ENCODE results near the gene CNTN5.
"Not testable (repeated sequence)": the region's sequence is repeated elsewhere in the genome, so short reads cannot be mapped to it uniquely, and the experiment has no call there.

CNTN5 gene

DNA sequence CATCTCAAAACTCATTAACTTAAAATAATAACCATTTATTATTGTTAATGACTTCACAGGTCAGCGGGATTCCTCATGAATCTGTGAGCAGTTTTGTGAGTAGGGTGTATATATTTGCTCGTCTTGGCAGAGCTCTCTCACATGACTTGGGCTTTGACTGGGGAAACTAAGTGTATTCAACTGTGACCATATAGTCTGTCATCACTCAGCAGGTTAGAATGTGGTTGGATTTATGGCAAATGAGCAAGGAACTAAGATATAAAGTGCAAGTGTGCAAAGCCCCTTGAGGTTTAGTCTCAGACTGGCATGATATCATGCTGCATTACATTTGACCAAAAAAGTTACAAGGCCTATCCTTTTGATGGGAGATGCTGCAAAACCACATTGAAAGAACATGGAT lies 254.8 kb downstream of the CNTN5 start:
- no peak for DNase-seq (ENCODE audit: low read depth)

DNA sequence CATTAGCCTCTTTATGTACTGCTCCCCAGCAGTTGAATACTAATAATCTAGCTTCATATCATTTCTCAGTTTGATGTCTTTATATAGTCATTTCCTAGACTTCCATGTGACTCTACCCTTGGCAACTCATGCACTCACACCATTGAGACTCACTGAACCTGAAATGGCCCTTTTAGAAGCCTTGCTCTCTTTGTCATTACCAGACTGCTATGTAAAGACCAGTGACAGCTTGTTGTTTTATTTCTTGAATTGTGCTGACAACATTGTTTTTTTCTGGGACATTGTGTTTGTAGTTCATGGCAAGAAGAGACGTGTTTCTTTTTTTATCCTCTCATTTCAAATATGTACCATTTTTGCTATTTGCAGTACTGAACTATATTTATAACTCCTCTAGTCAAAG lies 256.5 kb downstream of the CNTN5 start:
- DNase-seq (ENCODE audit: low read depth) = no peak

DNA sequence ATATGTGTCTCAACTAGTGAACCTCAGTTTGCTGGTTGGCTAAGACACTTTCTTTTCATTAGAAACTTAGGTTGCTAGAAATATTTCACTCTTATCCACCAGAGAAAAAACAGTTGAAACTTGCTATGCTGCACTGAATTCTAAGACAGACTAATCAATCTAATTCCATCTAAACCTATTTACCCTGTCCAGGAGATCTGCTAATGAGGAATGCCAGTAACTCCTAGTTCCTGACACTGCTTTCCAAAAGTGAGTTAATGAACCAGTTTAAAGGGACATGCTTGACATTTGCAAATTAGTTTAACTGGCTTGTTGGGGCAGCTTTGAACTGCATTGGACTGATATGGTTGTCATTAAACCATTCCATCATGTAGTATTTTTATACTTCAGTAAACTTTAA lies 258.5 kb downstream of the CNTN5 start:
- DNase-seq (ENCODE audit: low read depth) = no peak

DNA sequence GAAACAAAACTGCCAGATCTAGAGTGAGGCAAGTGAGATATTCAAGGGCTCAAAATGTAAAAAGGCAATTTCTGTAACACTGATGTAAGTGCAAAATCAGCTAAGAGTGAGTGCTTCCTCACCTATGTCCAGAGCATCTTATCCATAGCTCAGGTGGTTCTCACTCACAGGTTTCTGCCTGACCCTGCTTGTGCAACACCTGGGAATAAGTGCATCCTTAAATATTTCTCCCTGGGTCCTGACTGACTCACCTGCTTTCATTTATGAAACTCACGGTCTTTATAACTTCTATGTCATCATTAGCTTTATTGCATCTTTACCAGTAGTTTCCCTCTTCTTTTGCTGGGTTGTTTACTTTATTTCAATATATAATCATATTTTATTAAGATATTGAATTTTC lies 260.6 kb downstream of the CNTN5 start:
- no peak for DNase-seq (ENCODE audit: low read depth)

DNA sequence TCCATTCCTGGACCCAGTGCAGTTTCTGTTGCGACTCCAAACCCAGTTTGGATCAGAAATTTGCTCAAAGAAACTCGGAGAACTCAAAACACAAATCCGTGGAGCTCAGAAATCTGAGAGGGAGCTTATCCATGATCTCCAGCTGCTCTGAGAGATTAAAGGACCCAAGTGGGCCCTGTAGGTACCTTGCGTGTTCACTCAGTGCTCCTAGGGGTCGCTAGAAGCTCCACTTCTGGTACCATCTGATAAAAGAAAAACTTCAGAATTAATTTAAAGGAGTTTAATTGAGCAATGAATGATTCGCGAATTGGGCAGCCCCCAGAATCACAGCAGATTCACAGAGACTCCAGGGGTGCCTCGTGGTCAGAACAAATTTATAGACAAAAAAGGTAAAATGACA lies 277.2 kb downstream of the CNTN5 start:
- not testable (repeated sequence) for DNase-seq (ENCODE audit: low read depth)

DNA sequence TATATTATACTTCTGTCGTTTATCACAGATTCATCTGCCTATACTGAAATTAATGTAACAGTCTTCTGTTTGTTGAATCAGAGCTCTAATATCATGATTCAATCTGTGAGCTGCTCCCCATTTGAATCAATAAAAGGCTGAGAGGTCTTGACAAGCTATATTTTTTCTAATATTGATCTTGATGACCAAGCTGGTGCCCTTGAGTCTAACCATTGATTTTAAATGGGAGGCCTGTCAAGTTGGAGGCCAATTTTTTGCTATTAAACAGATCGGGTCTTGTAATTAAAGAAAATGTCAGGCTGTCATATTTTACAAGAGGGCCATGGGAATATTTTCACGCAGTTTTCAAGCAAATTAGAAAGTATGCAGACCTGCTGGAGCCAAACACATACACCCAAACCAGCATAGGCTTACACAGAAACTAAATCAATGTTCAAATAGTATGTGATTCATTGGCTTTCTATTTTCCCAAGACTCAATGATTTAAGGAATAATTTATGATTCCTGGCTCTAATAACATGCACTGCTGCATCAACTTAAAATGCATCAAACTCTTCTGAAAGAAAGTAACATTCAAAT lies 286.9 kb downstream of the CNTN5 start:
- DNase-seq (ENCODE audit: low read depth) = no peak

DNA sequence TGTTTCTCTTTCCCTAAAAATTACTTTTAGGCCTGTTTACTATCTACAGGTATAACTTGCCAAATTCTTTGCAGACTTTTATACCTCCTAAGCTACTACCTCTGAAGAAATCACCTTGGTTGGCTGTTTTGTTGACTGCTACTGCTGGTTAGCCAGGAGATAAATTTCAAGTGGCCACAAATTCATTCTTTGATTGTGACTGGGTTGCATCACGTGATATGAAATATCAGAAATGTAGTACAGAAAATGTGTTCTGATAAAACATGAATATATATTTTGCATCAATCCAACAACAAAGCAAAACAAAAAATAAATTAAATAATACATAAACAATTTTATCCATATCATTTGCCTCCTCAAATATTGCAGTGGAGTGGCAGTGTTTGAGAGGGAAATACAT lies 291.1 kb downstream of the CNTN5 start:
- DNase-seq (ENCODE audit: low read depth) = no peak

DNA sequence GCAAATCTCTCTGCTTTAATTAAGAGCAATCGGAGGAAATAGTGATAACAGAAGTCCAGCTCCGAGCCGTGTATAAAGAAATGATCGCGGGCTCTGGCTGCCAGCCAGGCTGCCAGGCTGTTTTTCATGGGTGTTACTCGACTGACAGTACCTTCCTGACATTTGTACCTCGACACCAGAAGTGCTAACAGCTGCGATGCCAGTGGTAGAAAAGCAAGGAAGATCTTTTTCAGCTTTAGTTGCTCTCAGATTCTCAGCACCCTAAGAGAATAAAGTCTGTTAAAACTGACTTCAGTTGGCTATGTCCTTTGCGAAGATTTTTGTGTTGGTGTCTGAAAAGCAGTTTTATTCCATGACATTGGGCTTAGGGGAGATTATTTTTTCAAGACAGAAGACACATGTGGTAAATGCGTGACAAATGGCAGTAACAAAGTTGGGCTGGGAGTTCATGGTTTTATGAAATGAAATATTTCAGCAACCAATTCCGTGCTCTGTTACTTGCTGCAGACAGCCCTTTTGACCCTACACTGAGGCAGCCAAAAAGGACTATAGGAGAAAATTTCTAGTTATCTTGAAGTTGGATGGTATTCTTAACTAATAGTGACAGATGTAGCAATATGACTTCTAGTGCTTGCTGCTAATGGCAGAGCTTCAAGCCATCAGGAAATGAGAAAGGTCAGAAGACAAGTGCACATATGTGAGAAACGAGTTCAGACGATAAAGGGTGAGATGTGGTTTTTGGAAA lies 296.2 kb downstream of the CNTN5 start:
- no peak for DNase-seq (ENCODE audit: low read depth)

DNA sequence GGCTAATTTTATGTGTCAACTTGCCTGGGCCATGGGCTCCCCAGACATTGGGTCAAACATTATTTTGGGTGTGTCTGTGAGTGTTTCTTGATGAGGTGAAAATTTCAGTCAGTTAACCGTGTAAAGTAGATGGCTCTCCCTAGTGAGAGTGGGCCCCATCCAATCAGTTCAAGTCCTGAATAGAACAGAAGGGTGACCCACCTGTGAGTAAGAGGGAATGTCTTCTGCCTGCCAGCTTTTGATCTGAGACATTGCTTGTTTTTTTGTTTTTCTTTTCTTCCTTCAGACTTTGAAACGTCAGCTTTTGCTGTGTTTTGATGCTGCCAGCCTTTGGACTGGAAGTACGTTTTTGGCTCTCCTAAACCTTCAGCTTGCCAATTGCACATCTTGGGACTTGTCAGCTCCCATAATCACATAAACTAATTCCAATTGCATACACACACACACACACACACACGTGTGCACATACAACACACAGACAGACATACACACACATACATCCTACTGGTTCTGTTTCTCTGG lies 300.1 kb downstream of the CNTN5 start:
- DNase-seq (ENCODE audit: low read depth) = no peak

DNA sequence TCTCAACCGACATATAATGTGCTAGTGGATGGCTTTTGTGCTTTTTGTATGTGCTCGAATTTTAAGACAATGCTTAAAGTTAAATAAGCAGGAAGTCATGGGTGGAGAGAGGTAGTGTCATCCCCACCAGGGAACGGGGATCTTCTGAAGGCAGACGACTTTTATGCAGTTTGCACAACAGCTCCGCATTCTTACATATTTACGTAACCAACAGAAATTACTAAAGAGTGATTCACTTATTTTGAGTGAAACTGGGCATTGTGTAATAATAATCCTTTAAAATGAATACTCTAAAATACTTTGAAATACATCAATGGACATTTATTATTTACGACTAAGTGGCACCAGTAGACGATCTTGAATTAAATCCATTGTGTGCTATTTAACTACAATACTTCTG lies 305.1 kb downstream of the CNTN5 start:
- no peak for DNase-seq (ENCODE audit: low read depth)

DNA sequence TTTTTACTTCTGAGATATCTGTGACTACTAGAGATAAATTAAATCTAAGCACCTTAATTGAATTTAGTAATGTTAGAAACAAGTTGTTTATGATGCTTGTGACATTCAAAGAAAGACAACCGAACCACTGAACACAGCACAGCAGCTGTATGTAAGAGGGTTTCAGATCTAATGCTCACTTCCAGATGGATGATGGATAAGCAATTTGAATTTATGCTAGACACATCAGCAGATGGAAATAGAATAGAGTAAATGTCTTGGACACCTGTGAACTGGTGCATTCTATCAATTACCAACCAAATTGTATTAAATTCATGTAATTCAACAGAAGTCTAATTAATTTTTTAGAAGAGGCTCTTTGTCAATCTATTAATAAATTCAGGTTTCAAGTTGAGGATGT lies 306.3 kb downstream of the CNTN5 start:
- no peak for DNase-seq (ENCODE audit: low read depth)

DNA sequence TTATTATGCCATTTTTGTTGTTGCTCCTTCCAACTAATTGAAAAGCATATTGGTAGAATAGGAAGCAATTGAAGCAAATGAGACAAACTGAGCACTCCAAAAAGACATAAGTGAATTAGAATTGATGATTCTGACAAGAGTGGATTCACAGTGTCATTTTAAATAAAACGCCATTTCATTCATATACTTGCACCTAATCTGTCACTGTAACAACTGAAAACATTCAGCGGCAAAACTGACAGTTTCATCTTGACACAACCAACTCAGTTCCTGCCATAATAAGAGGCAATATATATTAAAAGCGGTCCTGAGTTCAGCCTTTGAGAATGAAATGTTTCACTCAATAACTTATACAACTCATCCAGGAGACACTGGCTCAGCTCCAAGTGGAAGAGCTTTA lies 306.8 kb downstream of the CNTN5 start:
- no peak for DNase-seq (ENCODE audit: low read depth)

DNA sequence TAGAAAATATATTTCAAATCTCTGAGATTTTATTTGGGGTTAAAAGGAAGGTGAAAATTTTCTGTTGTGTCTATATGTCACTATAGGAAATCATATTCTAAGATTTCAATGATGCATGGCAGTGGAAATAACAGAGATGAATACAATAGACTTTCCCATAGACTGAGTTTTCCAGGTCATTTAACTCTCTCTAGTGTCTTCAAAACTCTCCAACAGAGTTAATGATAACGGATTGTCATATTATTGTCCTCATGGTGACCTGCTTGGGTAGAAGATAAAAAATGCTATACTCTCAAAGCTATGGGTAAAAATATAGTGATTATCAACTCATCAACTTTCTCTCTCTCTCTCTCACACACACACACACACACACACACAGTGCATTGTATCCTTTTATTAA lies 312.9 kb downstream of the CNTN5 start:
- DNase-seq (ENCODE audit: low read depth) = no peak

DNA sequence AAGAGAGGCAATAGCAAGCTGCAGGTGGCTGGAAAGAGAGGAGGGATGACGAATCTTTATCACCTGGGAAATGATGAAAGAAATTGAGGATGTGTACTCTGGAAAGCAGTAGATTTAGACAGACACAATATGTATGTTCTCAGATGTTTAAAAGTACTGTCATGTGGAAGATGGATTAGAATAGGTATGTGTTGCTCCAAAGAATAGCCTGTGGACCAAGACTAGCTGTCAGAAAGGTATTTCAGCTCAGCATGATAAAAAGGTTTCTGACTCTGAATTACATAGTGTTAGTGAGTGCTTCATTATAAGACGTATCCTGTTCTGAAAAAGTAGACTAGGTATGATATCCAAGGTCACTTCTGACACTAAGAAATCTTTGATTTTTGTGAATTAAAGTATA lies 322.4 kb downstream of the CNTN5 start:
- no peak for DNase-seq (ENCODE audit: low read depth)

DNA sequence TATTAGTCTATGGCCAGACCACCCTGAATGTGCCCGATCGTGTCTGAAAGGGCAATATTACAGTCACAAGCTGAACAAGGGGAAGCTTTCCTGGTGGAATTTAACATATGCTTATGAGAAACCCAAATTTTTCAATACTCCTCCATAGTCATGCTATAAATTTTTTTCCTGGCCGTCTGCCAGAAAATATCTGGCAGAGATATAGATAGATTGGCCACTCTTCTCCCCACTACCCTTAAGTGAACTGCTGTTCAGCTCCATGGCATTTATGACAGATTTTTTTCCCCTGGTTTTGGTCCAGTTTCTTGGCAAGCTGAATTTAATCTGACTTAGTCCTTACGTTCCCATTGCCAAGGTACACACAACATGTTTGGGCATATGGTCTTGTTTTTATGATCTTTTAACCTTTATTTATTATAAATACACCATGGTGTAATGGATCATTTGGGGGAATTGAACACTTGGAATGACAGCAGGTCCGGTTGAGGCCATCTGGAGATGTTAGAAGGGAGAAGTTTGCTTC lies 328.5 kb downstream of the CNTN5 start:
- DNase-seq (ENCODE audit: low read depth) = no peak

DNA sequence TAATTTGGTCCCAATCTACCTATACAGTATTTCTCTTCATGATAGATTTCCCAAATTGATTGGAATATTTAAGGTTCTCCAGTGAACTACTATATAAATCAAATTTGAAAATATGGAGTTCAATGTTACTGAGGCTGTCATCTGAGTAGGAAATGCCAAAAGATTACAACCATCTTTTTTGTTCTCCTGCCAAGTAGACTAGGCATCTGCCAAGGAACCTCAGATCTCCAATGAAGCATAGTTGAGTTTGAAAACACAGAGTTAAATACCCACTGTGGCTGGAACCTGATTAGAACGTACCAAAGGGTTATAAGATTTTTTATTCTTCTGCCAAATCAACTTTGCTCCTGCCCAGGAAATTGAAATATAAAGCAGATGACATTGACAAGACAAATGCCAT lies 330.9 kb downstream of the CNTN5 start:
- DNase-seq (ENCODE audit: low read depth) = no peak

DNA sequence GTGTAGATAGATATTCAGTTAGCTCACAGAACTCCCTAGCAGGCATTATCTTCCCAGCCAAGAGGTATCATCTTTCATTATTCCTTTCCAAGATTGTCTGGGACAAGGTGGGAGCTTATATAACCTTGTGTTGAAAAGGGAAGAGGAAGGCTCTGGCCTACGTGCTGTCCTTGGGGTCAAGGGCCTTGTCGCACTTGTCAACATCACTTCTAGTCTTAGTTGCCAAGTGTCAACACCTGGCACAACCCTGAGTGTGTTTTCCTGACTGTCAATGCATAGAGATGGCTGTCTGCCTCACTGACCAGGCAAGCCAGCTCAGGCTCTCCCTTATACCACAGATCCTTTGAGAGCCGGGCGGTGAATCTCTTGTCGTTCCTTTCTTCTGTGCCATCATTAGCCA lies 331.9 kb downstream of the CNTN5 start:
- DNase-seq (ENCODE audit: low read depth) = no peak

DNA sequence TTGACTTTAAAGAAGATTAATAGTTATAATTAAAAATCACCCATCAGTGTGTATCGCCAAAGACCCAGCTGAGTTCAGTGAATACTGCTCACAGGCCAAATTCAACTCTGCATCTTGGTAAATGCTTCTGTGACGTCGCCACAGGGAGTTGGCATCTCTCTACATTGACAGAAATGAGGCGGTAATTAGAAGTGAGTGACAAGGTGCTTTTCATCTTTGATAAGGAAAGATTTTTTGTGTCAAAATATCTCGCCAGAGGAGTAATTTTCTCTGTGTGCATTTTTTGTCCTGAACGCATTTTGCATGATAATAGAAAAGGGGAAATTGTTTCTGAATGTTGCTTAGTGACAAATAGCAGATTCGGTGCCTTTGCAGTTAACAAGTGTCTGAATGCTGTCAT lies 345.8 kb downstream of the CNTN5 start:
- DNase-seq (ENCODE audit: low read depth) = no peak

DNA sequence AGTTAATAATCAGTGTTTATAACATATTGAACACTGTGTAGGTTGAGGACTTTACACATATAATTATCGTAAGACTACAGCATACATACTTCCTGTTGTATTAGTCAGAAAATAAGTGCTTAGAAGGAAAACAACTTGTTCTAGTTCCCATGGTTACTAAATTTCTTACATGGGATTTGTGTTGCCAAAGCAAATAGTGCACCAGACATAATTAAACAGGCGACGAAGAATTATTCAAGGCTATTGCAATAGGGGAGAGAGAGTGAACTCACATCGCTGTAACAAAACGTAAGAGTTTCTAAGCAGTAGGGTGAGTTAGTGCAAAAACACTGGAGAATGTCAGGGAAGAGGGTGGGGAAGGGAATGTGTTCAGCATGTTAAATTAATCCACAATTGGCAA lies 347.8 kb downstream of the CNTN5 start:
- no peak for DNase-seq (ENCODE audit: low read depth)

DNA sequence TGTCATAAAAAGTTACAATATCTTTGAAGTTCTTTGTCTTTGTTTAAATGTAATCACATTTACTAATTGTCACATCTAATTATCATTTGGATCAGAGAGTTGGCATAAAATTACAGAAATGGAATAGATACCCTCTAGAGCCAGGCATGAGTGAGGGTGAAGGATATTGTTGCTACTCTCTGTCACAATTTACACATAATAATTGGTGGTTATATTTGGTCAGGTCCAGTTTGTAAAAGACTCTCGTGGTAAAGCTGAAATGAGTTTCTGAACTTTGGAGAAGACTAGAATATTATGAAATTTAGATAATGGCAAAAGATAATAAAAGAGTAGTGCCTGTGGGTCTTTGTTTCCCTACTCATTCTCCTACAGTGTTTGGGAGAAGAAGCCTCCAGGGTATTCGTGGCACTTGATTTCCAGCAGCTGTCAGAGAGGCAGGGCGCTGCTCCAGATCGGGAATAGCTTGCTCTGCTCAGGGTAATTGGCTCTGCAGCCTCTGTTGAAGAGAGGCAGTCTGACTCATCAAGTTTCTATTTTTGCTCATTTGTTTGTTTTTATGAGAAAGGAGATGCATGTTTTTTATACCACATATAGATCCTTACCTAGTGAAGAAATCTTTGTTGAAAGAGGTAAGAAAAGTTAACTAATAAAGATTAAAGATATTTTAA lies 349.9 kb downstream of the CNTN5 start:
- no peak for DNase-seq (ENCODE audit: low read depth)

DNA sequence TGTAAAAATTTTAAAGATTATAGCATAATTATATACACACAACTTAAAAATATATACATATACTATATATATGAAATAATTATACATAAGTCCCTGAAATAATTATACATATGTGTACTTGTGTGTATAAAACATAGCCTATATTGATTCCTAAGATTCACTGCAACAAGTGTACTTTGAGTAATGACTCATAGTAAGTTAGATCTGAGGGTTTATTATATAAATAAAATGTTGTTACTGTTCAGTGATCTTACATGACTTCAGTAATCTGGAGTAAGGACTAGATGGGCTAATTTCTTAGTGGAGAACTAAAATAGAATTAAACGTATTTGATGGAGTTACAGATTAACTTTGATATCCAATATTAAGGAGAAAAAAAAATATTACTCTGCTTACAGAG lies 350.5 kb downstream of the CNTN5 start:
- DNase-seq (ENCODE audit: low read depth) = no peak

DNA sequence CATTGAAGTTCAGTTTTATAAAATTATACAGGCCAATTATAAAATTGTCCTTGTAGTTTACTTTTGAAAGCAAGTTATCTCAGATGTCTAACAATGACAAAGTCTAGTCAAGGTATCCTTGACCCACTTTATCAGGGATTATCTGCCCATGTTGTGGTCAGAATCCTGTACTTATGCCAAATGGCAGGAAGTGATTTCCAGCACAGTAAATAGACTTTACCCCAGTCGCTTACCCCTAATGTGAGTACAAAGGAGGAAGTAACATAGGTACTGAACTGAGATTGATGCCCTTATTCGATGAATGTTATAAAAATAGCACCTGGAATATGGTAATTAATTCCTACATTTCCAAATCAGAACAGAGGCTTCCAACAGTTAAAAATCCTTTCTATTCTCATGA lies 355.7 kb downstream of the CNTN5 start:
- DNase-seq (ENCODE audit: low read depth) = no peak

DNA sequence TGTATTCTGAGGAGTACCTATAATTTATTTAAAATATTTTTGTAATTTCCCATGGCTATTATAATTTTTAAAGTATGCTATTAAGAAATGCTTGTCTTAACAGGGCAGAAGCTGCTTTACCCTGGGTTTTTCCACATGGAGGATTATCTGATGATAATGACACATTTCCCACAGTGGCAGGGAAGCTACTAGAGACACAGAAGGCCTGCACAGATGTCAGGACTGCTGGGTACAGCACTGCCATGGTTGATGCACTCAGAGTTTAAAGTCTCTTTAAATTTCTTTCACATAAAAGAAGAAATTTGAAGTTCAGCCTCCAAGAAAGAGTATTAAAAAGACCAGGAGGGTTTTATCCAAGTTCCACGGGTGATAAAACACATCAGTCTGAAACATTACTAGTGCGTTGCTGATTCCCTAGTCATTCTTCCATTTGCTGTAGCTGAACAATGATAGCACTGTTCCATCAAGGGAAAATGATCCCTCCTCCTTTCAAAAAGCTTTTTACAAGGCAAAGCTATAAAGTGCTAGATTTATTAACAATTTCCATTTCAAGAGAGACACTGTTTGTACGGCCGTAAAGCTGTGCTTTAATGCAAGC lies 363.0 kb downstream of the CNTN5 start:
- DNase-seq (ENCODE audit: low read depth) = no peak

Data from stimulated activated CD8-positive, alpha-beta memory T cell treated with anti-CD3 and anti-CD28 coated beads, Interleukin-12 subunit alpha, Interleukin-12 subunit beta, amount 100 ng/mL, for 4 hours (primary cell).